ENCODE data around the gene CYP19A1. TPM values are rescaled to one million over a fixed set of nuclear protein-coding genes. Genes with fewer than 3 reads are reported as not detected.

Gene CYP19A1
- total RNA-seq, 2 experiments from 2014 or later = not detected

GRCh38 chr15:51255533-51255932, 82.9 kb downstream of the CYP19A1 start:
- H3K36me3 Mint-ChIP-seq (ENCODE audit: low read depth) = no peaks in the 10 kb centered on the region
- no peak for TF ChIP-seq CTCF (IDR thresholded peaks at IDR 0.05)
- DNase-seq = no peak
- no peak for ATAC-seq
- ChIA-PET POLR2A (interaction anchor here (0.8 kb wide), 1 partner anchor 21 kb away, joined by 3 read pairs; no protein-coding TSS in a partner anchor), CTCF (interaction anchor here (1.2 to 1.3 kb wide), 2 partner anchors 12 to 25 kb away, joined by 3 read pairs; no protein-coding TSS in a partner anchor)
- intact Hi-C loops (cut with micrococcal nuclease) = no loop called here
- no peaks in the 10 kb centered on the region for H3K9me3 Mint-ChIP-seq
- no peaks in the 10 kb centered on the region for H3K4me1 Mint-ChIP-seq (ENCODE audit: low read depth)
- peaks cover 5% of the 10 kb centered on the region for H3K27me3 Mint-ChIP-seq
- H3K4me3 Mint-ChIP-seq = no peak overlapping the region
- no peak overlapping the region for H3K27ac Mint-ChIP-seq

- no peak for ATAC-seq
- Mint-ChIP-seq H3K27me3 (peaks cover 8% of the 10 kb centered on the region), H3K4me3 (no peak overlapping the region)
These were observed 85.0 kb downstream of the CYP19A1 start for GRCh38 chr15:51253366-51253765.

GRCh38 chr15:51252671-51253070, 85.7 kb downstream of the CYP19A1 start:
- ChIA-PET CTCF (no interaction called here), POLR2A (no interaction called here)
- DNase-seq (no peak), ATAC-seq (no peak)
- intact Hi-C loops (cut with micrococcal nuclease) = no loop called here
- H3K36me3 Mint-ChIP-seq (ENCODE audit: low read depth) = no peaks in the 10 kb centered on the region
- TF ChIP-seq CTCF (IDR thresholded peaks at IDR 0.05) = no peak
- no peaks in the 10 kb centered on the region for H3K4me1 Mint-ChIP-seq (ENCODE audit: low read depth)
- H3K9me3 Mint-ChIP-seq = no peaks in the 10 kb centered on the region
- peaks cover 8% of the 10 kb centered on the region for H3K27me3 Mint-ChIP-seq
- H3K27ac Mint-ChIP-seq = no peak overlapping the region
- no peak overlapping the region for H3K4me3 Mint-ChIP-seq

More at GRCh38 chr15:51253366-51253765, 85.0 kb downstream of the CYP19A1 start:
- Mint-ChIP-seq H3K36me3 (ENCODE audit: low read depth) (no peaks in the 10 kb centered on the region), H3K9me3 (no peaks in the 10 kb centered on the region), H3K27ac (no peak overlapping the region), H3K4me1 (ENCODE audit: low read depth) (no peaks in the 10 kb centered on the region)
- ChIA-PET CTCF (no interaction called here), POLR2A (no interaction called here)
- no peak for TF ChIP-seq CTCF (IDR thresholded peaks at IDR 0.05)
- no peak for DNase-seq
- intact Hi-C loops (cut with micrococcal nuclease) = no loop called here

GRCh38 chr15:51251556-51251955, 86.8 kb downstream of the CYP19A1 start:
- no peak overlapping the region for H3K27ac Mint-ChIP-seq
- no peak overlapping the region for H3K4me3 Mint-ChIP-seq
- no peaks in the 10 kb centered on the region for H3K4me1 Mint-ChIP-seq (ENCODE audit: low read depth)
- peaks cover 10% of the 10 kb centered on the region for H3K27me3 Mint-ChIP-seq
- TF ChIP-seq CTCF (IDR thresholded peaks at IDR 0.05) = no peak
- ChIA-PET POLR2A (no interaction called here), CTCF (no interaction called here)
- DNase-seq (no peak), ATAC-seq (no peak)
- intact Hi-C loops (cut with micrococcal nuclease) = no loop called here
- no peaks in the 10 kb centered on the region for H3K36me3 Mint-ChIP-seq (ENCODE audit: low read depth)
- H3K9me3 Mint-ChIP-seq = no peaks in the 10 kb centered on the region

GRCh38 chr15:51250217-51251011, 88.0 kb downstream of the CYP19A1 start:
- TF ChIP-seq CTCF (IDR thresholded peaks at IDR 0.05) = no peak
- DNase-seq (no peak), ATAC-seq (no peak)
- Mint-ChIP-seq H3K36me3 (ENCODE audit: low read depth) (no peaks in the 10 kb centered on the region), H3K4me3 (no peak overlapping the region), H3K9me3 (no peaks in the 10 kb centered on the region), H3K27ac (no peak overlapping the region), H3K4me1 (ENCODE audit: low read depth) (no peaks in the 10 kb centered on the region), H3K27me3 (peaks cover 9% of the 10 kb centered on the region)
- POLR2A ChIA-PET = no interaction called here
- intact Hi-C loops (cut with micrococcal nuclease) = no loop called here
- CTCF ChIA-PET = no interaction called here

All from activated CD8-positive, alpha-beta T cell treated with anti-CD3 and anti-CD28 coated beads for 36 hours (primary cell).